NCI-H524 treated with DMSO at 0.1 percent for 48 hours (cell line): ENCODE data around the gene SFXN4.

Experiments used
- DNase-seq: peaks from one replicate; lab custom pipeline; 2025; lab: John Stamatoyannopoulos, UW

Gene SFXN4, protein sequence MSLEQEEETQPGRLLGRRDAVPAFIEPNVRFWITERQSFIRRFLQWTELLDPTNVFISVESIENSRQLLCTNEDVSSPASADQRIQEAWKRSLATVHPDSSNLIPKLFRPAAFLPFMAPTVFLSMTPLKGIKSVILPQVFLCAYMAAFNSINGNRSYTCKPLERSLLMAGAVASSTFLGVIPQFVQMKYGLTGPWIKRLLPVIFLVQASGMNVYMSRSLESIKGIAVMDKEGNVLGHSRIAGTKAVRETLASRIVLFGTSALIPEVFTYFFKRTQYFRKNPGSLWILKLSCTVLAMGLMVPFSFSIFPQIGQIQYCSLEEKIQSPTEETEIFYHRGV

DNA sequence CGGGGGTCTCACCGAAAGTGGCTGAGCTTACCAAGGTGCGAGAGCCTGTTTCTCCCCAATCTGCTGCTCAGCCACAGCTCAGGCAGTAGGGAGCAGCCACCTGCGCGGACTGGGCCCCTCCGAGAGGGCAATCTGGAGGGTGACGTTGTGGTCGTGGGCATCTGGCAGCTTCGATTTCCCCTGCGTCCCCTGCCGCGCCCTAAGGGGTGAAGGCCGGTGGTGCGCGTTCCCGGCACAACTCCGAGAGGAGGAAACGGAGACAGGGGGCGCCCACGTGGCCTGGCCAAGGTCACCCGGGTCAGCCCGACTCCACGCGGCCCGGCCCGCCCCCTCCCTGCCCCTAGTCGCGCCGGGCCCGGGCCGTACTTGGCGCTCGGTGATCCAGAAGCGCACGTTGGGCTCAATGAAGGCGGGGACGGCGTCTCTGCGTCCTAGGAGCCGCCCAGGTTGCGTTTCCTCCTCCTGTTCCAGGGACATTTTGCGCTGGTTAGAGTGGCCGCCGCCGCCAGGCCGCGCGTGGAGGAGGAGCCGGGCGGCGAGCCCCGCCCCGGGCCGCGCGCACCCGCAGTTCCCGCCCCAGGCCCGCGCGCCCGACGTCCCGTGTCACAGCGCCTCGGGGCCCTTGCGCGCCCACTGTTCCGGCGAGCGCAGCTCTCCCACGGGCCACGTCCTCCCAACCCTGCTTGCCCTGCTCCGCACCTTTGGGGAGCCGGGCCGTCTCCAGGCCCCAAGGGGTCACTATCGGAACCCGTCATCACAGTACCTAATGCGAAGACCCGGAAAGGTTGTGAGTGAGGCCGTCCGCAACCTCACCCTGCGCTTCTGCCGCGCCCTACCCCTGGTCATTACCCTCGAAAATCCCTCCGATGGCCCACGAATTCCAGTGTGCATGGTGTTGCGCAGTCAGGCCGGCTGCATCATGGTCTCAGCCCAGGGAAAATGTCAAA, at the start of gene SFXN4:
Gene SFXN4, minus strand, starts transcription at position 544 of the 947 bp plus-strand sequence. Its CDS starts 67 bp downstream, at position 477.
- DNase-seq: no peak

DNA sequence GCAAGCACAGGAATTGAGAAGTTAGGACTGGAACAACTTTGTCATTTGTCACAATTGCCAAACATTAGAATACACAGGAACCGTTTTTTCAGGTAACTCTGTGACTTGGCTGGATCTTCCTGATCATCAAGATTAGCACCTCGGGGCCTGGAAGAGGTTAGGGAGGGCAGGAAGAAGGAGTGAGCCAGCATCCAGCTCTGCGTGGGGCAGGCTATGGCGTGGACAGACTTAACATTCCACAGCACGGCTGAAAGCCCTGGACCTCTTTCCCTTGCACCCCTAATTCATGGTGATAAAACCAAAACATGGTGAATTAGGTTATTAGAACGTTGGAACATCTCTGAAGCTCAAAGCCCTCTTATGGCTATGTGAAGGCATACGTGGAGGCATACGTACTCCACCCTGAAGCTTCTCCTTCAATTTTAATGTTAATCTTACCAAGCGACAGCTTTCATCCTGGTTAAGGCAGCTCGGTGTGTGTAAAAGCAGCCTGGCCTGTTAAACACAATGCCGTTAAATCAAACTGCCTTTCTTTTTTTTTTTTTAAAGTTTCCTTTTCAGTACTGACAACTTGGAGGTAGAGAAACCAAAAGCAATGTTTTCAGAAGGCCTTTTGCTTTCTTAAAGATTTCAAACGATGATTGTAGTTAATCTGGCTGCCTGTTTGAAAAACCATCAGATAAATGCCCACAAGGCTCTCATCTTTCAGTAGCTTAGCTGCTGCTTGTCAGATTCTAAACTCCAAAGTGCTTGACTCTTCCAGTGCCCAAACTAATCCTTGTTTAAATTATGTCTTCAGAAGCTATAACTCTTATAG, 46.3 kb upstream of the SFXN4 start:
- DNase-seq: peak; percentile 21

DNA sequence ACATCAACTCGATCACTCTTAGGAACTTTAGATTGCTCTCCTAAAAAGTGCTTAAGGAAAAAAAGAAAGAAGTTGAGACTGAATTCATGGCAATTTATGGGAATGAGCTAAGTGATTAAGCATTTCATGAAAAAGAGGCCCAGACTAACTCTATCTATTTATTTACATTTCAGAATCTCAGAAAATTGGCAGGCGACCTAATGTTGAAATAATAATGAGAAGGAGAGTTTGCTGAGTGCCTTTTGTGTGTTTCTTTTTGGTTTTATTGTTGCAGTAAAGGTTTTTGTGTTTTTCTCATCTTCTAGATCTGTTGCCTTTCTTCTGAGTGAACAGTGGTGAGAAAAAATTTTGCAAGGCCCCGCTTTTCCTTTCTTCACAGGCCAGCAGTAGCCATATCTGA, 45.7 kb upstream of the SFXN4 start:
- DNase-seq: no peak

DNA sequence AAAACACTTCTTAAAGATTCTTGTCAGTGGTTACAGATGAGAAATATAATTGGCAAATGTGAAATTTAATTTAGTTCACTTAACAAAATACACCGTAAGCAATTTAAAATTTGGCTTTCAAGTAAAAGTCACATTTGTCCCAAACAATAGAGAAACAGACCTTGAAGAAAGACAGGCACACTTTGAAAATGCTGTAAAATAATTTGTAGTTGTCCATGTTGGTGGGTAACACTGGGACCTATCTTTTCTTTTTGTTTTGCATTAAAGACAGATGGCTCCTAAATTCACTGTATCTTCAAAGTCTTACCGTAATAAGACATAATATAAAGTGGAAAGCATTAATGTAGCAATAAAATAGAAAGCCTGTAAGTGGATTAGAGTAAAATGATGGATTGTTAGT, 45.1 kb upstream of the SFXN4 start:
- DNase-seq: no peak

DNA sequence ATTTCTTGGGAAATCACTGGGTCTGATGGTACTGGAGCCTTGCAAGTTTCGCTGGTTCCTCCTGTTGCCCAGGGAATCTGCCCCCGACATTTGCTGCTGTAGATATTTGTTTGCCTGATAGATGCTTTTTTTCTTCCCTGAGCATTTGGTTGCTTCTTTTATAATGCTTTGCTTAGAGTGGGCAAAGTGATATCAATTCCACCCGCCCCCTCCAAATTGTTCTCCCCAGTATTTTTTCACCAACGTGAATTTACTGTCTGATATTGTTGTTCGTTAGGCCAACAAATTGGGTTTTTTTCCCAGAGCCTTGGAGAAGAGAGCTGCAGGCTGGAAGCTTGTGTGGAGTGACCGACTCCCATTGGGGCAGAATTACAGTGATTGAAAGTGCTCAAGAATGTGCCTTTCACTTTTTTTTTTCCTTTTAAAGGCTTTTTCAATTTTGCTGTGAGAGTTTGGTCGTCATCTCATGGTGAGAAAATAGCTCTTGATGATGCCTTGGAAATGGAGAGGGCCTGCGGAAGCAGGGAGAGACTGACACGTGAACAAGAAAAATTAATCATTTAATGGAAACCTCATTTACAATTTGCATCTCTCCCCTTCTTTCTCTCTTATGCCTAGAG, 44.3 kb upstream of the SFXN4 start:
- DNase-seq: no peak

DNA sequence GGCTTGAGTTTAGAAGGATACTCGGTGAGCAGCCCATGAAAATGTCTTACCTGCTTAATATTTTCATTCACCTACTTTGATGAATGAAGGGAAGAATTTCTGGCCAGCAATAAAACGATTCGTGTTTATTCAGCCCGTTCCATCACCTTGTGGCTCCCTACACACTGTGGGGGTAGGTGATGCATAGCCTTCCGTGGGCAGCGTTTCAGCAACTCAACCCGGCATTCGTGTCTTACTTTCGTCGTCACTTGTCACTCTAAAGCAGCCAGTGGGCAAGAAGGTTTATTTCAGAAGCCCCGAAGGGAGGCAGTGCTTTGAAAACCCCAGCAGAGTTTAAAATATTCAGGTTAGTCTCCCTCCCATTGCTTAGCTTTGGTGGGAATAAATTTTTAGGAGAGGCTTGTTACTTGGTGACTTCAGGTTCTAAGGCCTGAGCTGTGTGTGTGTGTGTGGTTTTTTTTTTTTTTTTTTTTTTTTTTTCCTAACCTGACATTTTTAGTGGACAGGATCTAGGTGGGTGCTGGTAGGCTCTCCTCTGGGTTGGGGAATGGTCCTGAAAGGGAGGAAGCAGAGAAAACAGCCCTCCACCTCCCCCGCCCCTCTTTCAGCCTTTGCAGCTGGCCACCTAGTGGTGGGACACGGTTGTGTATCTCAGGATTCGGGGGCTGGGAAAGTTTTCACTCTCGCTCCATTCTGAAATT, 43.7 kb upstream of the SFXN4 start:
- DNase-seq: no peak

DNA sequence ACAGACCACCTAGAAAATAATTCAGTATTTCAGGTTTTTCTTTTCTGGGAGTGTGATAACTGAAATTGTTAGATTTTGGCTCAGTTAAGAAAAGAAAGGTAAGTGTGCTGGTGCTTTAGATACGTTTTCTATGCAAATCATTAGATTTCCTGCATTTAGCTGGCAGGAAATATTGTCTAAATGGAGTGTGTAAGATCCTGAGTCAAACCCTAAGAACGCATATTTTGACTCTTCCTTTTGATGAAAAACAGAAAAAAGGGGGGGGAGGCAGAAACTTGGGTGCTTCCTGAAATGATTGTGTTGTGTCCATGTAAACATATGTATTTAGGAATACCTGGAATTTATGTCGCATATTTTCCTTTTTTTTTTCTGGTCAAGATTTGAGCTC, 43.0 kb upstream of the SFXN4 start:
- no peak for DNase-seq

DNA sequence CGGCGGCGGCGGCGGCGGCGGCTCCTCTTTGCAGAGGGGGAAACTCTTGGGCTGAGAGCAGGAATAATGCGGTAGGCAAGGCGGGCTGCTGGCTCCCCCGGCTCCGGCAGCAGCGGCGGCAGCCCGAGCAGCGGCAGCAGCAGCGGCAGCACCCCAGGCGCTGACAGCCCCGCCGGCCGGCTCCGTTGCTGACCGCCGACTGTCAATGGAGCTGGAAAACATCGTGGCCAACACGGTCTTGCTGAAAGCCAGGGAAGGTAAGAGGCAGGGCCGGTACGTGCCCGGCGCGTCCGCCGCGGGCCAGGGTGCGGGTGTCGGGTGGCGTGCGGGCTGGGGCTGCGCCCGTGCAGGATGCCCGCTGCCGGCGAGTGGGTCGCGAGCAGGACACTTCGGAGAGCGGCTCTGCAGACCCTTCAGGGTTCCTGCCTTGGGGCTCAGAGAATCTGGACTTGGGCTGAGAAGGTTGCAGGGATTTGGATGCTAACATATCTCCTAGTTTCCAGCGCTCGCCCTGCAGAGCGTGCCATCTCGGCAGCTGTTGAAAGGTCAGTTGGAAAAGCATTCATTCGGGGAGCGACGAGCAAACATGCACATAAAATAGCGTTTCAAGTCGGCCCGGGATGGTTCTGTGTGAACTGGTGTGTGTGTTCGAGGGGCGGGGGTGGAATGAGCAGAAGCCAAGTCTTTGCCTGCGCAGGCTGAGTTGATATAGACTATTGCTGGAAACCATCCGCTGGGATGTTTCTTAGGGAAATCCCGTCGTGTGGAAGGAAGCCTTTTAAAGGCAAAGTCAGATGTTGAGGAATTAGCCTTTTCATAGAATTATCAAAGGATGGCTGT, 42.4 kb upstream of the SFXN4 start:
- DNase-seq: peak; percentile 9

DNA sequence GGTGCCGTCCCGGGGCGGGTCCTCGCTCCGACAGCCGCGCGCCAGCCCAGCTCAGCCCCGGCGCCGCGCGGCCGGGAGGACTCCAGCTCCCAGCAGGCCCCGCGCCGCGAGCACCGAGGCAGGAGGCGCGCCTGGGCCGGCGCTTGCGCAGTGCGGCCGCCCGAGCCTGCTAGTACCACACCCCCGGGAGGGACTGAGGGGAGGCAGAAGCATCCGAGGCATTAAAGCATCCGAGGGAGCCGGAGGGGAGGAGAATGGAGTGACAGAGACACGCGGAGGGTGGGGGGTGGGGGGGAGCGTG, 41.8 kb upstream of the SFXN4 start, which contains the start of gene GRK5:
Gene GRK5, plus strand, starts transcription at position 206 of the 301 bp plus-strand sequence. CDS start 347 bp downstream, outside the sequence.
- DNase-seq: peak; percentile 63

DNA sequence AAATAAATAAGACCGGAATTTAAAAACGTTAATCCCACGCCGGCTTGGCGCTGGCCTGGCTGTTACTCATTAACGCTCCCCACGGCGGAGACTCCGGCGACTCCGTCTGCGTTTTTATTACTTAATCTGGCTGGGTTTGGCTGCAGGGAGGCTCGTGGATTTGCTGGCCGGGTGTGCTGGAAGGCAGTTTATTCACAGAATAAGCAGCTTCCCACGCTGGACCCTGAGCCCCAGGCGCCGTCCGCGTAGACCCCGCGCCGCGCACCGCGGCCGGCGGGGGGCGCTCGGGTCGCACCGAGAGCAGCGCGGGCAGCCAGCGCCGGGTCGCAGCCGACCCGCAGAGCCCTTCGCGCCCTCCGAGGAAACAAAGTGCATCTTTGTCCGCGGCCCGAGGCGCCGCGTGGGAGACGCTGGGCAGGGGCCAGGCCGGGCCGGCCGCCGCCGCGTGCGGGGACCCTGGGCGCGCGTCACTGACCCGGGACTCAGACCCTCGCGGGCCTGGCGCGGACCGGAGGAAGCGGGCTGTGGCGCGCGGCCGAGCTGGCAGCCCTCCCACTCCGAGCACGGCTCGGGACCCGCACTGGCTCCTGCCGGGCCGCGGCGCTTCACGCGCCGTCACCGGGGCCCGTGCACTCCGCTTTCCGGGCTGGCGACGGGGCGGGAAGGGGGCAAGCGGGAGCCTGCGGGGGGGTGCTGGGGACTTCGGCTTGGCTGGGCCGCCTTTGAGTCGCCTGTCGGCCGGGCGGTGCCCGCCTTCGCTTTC, 41.3 kb upstream of the SFXN4 start:
- no peak for DNase-seq

DNA sequence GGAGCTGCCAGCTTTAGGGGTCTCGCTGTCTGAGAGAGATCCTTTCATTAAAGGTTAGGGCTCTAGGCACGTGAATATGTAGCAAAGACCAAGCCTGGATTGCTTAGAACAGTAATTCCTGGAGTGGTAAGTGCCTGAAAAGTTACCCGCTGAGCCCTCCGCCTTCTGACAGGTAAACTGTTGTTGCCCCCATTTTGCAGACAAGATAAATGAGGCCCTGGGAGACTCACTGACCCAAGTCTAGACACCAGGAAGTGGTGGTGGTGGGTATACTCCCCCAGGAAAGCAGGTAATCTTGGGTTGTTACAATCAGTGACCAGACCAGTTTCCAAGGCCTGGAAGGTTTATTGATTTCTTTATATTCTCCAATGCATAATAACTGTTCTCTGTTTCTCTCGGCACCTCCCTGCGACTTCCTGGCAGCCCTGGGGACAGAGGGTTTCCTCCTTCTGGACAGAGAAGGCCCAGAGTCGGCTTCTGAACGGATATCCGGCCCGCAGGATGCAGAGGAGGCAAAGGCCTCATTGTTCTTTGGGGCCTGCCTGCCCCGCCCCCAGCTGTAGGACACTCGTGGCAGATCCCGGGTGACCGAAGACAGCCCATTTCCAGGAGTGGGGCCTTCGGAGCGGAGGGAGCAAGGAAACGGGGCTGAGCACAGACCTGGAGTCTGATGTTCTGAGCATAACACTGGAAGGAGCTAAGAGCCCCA, 40.5 kb upstream of the SFXN4 start:
- DNase-seq: no peak

DNA sequence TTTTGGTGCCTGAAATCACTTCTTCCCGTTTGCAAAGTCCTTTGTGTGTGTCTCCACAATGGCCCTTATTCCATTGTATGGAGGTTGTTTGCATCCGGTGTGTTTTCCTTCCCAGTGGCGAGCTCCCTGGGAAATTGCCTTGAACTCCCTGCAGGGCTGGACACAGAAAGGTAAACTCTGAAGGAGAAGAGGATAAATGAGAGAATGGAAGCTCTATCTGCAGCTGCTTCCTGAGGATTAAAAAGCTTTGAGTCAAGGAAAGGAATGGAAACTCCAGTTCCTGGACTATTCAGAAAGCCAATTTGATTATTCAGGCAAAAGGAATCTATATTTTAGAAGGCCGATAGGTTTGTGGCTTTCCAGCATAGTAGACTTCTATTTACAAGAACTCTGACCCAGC, 37.5 kb upstream of the SFXN4 start:
- DNase-seq: no peak

DNA sequence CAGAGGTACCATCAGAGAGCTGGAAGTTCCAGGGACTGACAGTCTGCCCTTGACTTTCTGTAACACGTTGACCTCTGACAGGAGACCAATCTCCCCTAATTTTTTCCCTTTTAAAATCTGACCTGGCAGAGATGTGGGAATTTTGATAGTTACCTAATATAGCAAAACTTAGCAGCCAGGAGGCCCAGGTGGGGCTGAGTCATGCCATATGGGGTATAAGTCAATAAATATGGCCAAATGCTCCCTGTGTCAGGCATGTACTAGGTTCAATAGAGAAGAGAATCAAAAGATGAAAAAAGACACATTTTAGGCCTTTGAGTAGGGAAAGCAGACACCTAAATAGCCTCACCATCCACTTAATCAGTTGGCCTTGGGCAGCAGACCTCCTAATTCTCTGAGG, 35.7 kb upstream of the SFXN4 start:
- no peak for DNase-seq

DNA sequence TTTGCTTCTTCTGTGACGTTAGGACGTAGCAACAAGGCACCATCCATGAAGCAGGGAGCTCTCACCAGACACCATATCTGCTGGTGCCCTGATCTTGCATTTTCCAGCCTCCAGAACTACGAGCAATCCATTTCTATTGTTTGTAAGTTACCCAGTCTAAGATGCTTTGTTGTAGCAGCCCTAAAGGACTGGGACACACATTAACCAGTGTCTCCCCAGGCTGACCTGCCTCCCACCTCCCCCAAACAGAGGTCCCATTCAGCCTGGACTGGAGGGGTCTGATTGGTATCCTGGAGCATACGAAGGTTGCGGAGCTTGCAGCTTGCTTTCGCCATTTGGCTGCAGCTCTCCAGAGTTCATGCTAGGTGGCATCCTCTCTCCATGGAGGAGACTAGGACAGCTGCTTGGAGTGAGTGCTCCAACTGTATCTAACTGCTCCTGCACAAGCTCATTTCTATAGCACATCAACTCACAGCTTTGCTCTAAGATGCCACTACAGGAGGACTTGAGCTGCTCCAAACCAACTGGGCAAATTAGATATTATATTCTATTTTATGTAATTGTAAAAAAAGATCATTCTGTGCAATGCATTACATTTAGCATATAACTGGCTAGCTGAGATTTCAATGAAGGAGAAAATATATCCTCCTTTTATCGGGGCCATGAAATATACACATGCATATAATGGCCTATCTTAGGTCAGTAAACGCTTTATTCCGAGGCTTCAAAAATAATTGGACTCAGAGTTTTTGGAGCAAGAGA, 33.9 kb upstream of the SFXN4 start:
- DNase-seq: no peak

DNA sequence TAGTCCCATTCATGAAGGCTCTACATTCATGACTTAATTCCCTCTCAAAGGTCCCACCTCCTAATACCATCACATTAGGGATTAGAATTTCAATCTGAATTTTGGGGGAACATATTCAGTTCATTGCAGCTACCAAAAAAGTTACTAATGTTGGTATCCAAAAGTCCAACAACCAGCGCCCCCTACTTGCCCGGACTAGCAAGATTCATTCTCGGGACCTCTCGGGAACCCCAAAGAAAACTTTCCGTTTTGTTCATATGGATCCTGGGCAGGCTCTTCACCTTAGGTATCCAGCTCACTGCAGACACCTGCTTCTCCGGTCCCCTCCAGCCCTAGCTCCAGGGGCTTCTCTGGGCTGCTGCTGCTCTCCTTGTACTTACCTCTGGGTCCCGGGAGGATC, 32.9 kb upstream of the SFXN4 start:
- DNase-seq: no peak

DNA sequence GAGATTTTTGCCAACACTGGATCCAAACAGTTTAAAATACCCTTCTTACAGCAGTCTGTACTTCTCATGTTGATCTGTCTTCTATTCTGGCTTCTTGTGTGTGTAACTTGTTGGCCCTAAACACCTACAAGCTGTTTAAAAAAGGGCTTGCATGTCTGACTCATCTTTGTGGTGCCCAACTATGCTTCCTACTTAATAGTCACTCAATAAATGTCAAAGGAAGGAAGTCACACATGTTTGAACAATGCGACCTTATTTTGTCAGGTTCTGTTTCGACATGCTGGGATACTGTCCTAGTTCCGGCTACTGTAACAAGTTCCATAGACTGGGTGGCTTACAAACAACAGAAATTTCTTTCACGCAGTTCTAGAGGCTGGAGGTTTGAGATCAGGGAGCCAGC, 32.4 kb upstream of the SFXN4 start:
- DNase-seq: no peak

DNA sequence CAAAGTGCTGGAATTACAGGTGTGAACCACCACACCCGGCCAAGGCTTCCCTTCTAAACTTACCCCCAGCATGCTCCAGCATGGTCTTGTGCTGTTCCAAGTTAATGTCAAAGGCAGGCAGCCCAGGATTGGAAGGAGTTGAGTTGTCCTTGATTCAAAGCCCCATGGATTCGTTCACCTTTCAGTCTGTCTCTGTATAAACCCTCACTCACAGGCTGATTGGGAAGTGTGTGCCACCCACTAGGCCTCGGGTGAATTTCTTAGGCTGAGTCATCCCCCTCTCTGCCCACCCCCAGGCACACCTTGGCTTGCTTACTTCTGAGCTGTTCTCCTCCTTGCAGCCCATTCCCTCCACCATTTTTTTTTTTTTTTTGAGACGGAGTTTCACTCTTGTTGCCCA, 26.4 kb upstream of the SFXN4 start:
- no peak for DNase-seq
